Sigmoid colon (tissue), 3 donors: ENCODE data around the gene DIAPH2.

Source experiments
- POLR2A ChIP-seq, 2 donors: fragments of 450-650 bp; IDR thresholded peaks; one replicate each; pipeline ENCODE4 v1.6.1; 2016; ENCODE audit warnings: antibody characterized with exemption in 2 of 2, mild to moderate bottlenecking in 2 of 2, moderate library complexity in 2 of 2
- TF ChIP-seq, protein P1 (sequence below), 4 experiments: fragments of 450-650 bp in 3 of 4; fragments of 200-600 bp in 1 of 4; IDR thresholded peaks; one replicate each; pipeline ENCODE4 v1.5.1; 2016 to 2019; ENCODE audit warnings: antibody characterized with exemption in 4 of 4, mild to moderate bottlenecking in 3 of 4, moderate library complexity in 2 of 4

DNA sequence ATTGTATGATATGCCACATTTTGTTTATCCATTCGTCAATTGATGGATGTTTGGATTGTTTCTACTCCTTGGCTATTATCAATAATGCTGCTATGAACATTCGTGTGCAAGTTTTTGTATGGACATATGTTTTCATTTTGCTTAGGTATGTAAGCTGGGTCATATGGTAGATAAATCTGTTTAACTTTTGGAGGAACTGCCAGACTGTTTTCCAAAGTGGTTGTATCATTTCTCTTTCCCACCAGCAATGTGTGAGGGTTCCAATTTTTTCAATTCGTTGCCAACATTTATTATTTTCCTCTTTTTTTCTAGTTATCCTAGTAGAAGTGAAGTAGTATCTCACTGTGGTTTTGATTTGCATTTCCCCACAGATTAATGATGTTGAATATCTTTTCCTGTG lies 71.8 kb downstream of the DIAPH2 start:
- TF ChIP-seq, protein P1, sequence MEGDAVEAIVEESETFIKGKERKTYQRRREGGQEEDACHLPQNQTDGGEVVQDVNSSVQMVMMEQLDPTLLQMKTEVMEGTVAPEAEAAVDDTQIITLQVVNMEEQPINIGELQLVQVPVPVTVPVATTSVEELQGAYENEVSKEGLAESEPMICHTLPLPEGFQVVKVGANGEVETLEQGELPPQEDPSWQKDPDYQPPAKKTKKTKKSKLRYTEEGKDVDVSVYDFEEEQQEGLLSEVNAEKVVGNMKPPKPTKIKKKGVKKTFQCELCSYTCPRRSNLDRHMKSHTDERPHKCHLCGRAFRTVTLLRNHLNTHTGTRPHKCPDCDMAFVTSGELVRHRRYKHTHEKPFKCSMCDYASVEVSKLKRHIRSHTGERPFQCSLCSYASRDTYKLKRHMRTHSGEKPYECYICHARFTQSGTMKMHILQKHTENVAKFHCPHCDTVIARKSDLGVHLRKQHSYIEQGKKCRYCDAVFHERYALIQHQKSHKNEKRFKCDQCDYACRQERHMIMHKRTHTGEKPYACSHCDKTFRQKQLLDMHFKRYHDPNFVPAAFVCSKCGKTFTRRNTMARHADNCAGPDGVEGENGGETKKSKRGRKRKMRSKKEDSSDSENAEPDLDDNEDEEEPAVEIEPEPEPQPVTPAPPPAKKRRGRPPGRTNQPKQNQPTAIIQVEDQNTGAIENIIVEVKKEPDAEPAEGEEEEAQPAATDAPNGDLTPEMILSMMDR (IDR thresholded peaks at IDR 0.05): no peak
- no peak for TF ChIP-seq POLR2A (IDR thresholded peaks at IDR 0.05)
